HL-60 (cell line): ENCODE measurements around the gene C6orf47.

Experiments used
- DNase-seq, 2 experiments: peaks; one replicate each; pipeline ENCODE4 v3.0.0-alpha.2; 2010 to 2020; ENCODE audit warnings: low read depth in 1 of 2, low spot score in 1 of 2
- H3K27ac ChIP-seq: fragments of 250-450 bp; sonication (Bioruptor Pico); replicated peaks from 2 replicates; pipeline ENCODE4 v1.5.1; 2020; ENCODE audit warnings: mild to moderate bottlenecking, moderate library complexity
- H3K27me3 ChIP-seq: fragments of 250-450 bp; sonication (Bioruptor Pico); 2 replicates; pipeline ENCODE4 v1.5.1; 2021; ENCODE audit warnings: mild to moderate bottlenecking, moderate library complexity; ENCODE audit not compliant: insufficient read depth, poor library complexity, severe bottlenecking
- H3K4me3 ChIP-seq: replicated peaks from 2 replicates; pipeline ENCODE4 v1.5.1; 2011; ENCODE audit warnings: mild to moderate bottlenecking, control low read depth, low read length; ENCODE audit not compliant: insufficient read depth
- GABPA ChIP-seq: IDR thresholded peaks from 2 replicates; pipeline ENCODE4 v1.6.1; 2012; ENCODE audit warnings: low read depth
- POLR2AphosphoS5 ChIP-seq: IDR thresholded peaks from 2 replicates; pipeline ENCODE4 v1.6.1; 2012; ENCODE audit warnings: low read depth
- SPI1 ChIP-seq: IDR thresholded peaks from 2 replicates; pipeline ENCODE4 v1.6.1; 2012; ENCODE audit warnings: low read depth, mild to moderate bottlenecking, borderline replicate concordance
- TF ChIP-seq, protein P1 (sequence below): IDR thresholded peaks from one replicate; pipeline ENCODE4 v1.5.1; 2011; ENCODE audit warnings: low read length, control low read depth, inconsistent platforms; ENCODE audit not compliant: insufficient read depth
- TF ChIP-seq, protein P2 (sequence below): IDR thresholded peaks from 2 replicates; pipeline ENCODE4 v1.6.1; 2012; ENCODE audit warnings: low read depth; ENCODE audit not compliant: insufficient replicate concordance

C6orf47 gene

DNA sequence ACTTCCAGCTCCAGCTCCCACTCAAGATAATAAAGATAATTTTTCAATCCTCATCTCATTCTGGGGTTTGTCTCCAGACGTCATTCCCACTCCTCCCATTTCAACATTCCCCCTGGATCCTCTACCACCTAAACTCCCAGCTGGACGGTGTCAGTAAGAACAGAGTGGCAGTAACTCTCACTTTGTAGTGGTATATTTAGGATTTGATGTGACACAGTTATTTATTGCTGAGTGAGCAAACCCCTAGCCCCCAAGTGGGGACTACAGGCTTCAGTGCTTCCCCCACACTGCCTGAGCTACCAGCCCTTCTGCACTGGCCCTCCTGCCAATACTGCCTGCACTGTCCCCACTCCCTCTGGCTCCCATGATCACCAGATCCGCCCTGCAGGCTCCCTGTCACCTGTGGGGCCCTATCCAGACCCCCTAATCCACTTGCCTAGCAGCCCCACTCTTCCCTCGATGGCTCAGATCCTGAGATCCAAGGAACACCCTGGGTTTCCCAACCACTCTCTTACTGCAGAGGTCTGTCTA is 2.4 kb downstream of the C6orf47 start:
- Histone ChIP-seq H3K4me3 (no peak overlapping the region), H3K27me3 (no peaks in the 10 kb centered on the region), H3K27ac (no peak overlapping the region)
- TF ChIP-seq SPI1 (no peak), POLR2AphosphoS5 (no peak), GABPA (no peak)
- TF ChIP-seq, protein P1, sequence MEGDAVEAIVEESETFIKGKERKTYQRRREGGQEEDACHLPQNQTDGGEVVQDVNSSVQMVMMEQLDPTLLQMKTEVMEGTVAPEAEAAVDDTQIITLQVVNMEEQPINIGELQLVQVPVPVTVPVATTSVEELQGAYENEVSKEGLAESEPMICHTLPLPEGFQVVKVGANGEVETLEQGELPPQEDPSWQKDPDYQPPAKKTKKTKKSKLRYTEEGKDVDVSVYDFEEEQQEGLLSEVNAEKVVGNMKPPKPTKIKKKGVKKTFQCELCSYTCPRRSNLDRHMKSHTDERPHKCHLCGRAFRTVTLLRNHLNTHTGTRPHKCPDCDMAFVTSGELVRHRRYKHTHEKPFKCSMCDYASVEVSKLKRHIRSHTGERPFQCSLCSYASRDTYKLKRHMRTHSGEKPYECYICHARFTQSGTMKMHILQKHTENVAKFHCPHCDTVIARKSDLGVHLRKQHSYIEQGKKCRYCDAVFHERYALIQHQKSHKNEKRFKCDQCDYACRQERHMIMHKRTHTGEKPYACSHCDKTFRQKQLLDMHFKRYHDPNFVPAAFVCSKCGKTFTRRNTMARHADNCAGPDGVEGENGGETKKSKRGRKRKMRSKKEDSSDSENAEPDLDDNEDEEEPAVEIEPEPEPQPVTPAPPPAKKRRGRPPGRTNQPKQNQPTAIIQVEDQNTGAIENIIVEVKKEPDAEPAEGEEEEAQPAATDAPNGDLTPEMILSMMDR: no peak
- TF ChIP-seq, protein P2, sequence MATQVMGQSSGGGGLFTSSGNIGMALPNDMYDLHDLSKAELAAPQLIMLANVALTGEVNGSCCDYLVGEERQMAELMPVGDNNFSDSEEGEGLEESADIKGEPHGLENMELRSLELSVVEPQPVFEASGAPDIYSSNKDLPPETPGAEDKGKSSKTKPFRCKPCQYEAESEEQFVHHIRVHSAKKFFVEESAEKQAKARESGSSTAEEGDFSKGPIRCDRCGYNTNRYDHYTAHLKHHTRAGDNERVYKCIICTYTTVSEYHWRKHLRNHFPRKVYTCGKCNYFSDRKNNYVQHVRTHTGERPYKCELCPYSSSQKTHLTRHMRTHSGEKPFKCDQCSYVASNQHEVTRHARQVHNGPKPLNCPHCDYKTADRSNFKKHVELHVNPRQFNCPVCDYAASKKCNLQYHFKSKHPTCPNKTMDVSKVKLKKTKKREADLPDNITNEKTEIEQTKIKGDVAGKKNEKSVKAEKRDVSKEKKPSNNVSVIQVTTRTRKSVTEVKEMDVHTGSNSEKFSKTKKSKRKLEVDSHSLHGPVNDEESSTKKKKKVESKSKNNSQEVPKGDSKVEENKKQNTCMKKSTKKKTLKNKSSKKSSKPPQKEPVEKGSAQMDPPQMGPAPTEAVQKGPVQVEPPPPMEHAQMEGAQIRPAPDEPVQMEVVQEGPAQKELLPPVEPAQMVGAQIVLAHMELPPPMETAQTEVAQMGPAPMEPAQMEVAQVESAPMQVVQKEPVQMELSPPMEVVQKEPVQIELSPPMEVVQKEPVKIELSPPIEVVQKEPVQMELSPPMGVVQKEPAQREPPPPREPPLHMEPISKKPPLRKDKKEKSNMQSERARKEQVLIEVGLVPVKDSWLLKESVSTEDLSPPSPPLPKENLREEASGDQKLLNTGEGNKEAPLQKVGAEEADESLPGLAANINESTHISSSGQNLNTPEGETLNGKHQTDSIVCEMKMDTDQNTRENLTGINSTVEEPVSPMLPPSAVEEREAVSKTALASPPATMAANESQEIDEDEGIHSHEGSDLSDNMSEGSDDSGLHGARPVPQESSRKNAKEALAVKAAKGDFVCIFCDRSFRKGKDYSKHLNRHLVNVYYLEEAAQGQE: no peak
- DNase-seq: no peak

DNA sequence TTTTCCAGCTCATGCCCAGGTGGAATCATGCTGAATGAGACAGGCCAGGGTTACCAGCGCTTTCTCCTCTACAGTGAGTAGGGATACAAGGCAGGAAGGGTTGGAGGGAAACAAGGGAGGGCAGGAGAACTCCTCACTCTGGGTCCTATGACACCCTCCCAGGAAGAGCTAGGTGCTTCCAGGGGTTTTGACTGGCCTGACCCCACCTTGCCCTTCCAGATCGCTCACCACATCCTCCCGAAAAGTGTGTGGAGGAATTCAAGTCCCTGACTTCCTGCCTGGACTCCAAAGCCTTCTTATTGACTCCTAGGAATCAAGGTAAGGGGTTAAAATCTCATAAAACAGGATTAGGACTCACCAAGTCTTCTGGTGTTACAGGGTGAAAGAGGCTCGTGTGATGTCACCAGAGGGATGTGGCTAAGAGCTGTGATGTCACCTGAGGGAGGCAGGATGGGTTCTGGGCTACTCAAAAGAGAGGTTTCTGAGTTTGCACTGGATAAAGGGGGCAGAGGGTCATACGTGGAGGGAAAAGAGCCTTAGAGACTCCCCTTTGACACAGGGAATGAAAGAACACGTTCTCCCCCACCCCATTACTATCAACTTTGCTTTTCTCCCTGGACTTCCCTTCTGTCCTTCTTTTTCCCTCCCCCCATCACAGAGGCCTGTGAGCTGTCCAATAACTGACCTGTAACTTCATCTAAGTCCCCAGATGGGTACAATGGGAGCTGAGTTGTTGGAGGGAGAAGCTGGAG is 3.0 kb downstream of the C6orf47 start:
- no peak for TF ChIP-seq GABPA
- TF ChIP-seq, protein P1: no peak
- no peak for TF ChIP-seq SPI1
- TF ChIP-seq, protein P2: no peak
- no peak for TF ChIP-seq POLR2AphosphoS5
- no peak for DNase-seq
- H3K4me3 ChIP-seq: no peak overlapping the region
- H3K27me3 ChIP-seq: no peaks in the 10 kb centered on the region
- no peak overlapping the region for H3K27ac ChIP-seq

DNA sequence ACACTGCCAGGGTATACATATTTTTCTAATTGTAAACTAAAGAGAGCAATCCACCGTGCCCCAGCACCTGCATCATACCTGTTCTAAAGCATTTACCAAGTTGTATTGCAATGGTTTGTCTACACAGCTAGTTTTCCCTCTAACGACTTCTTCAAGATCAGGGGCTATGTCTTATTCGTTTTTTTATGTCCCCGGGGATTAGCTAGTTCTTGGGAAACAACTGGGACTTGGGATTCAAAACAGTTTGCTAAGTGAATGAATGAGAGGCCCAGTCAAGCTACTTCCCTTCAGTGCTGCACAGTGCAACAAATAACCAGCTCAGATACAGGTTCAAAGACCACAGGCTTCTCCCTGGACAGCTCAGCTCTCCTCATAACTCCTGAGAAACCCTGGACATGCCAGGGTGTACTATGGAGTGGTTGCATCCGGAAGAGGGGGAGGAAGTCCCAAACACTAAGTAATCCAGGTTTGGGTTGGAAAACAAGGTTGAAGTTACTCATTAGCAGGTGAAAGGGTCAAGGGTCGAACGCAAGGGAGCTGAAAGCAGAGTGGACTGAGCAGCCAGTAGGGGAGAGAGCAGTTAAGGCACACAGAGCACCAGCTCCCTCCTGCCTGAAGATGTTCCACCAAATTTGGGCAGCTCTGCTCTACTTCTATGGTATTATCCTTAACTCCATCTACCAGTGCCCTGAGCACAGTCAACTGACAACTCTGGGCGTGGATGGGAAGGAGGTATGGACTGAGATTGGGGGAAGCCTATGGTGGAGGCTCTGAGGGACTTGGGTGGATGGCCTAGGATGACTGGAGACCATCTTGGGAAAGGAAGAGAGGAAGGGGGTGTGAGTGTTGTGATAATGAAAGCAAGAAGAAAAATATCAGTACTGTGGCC is 5.0 kb downstream of the C6orf47 start, which contains the start of gene APOM:
TSS of gene APOM (plus strand) at position 546 of the 889 bp plus-strand sequence. CDS start at position 619, 73 bp downstream.
- H3K4me3 ChIP-seq: no peak within 1 kb of the TSS
- DNase-seq: no peak
- no peaks in the 10 kb centered on the region for H3K27me3 ChIP-seq
- H3K27ac ChIP-seq: no peak within 1 kb of the TSS
- TF ChIP-seq, protein P2: no peak
- TF ChIP-seq GABPA (no peak), SPI1 (no peak)
